ENCODE data around the gene PATZ1.

Gene PATZ1

DNA sequence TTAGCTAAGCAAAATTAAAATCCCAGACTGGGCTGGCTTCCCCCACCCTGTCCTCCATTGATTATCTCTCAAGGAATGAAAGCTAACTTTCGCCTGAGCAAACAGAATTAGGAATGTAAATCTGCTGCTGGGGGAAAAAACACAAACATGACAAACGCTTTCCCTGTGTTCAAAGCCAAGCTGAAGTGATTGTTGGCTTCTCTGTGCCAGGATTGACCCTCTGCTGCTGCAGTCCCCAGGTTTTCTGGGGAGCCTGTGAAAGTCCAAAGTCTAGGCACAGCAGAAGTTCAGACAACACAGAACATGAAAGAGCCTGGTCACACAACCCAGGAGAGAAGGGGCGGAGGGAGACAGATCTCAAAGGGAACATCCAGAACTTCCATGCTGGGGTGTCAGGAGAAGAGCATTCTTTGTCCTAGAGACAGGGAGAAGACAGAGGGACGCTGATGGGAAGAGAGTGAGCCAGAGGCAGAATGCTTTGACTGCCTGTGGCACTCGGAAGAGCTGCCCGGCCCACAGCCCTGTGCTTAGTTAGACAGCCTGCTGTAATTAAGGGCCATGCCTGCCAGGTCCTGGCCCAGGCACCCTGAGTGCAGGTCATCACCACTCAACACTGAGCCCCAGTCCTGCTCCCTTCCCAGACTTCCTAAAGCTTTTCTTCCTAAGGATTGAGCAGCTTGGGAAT, 6.9 kb downstream of the PATZ1 start:
- no peak overlapping the region for H3K4me3 ChIP-seq (ENCODE audit: control insufficient read depth, low read depth, low read length)
- DNase-seq (ENCODE audit: low read depth), result no peak
- no peak for TF ChIP-seq CTCF (IDR thresholded peaks at IDR 0.05; ENCODE audit: control insufficient read depth, insufficient read depth, low read depth, low read length, missing control alignments)

- no peak for TF ChIP-seq CTCF (IDR thresholded peaks at IDR 0.05; ENCODE audit: control insufficient read depth, insufficient read depth, low read depth, low read length, missing control alignments)
- no peak overlapping the region for H3K4me3 ChIP-seq (ENCODE audit: control insufficient read depth, low read depth, low read length)
- DNase-seq (ENCODE audit: low read depth), result no peak
These were observed 9.0 kb downstream of the PATZ1 start for GRCh38 chr22:31337178-31337577.

DNA sequence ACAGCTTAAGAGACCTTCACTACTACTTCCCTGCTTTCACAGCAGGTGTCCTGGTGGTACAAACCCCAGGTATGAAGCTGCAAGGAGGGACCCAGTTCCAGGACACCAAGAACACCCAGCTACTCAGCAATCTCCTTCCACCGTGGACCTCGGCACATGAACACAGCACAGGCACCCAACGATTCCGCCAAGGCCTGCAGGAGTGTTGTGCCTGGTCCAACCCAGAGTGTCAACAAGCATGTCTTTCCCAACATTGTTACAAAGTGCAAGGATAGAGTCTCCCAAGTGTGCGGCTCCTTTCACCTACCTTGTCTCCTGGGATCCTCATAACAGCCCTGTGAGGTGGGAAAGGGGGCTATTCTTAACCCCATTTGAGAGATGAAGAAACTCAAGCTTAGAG, 11.8 kb downstream of the PATZ1 start:
- no peak overlapping the region for H3K4me3 ChIP-seq (ENCODE audit: control insufficient read depth, low read depth, low read length)
- DNase-seq (ENCODE audit: low read depth), result no peak
- TF ChIP-seq CTCF (IDR thresholded peaks at IDR 0.05; ENCODE audit: control insufficient read depth, insufficient read depth, low read depth, low read length, missing control alignments), result no peak

DNA sequence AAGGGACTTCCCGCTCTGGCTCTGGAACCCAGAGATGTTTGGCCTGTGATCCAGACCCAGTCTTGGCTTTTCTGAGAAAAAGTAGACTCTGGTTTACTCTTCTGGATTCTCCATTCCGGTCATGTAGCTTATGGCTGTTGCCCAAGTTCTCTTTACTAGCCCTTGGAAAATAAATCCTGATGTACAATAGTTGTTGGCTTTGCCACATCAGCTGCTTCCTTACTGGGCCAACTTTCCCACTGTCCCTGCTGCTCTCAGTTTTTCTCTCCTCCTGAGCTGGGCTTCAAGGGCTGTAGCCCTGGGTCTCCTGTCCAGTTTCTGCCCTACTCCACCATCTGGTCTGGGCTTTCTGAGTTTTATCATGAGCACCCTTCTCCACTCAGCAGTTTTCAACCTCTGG, 12.5 kb downstream of the PATZ1 start:
- TF ChIP-seq CTCF (IDR thresholded peaks at IDR 0.05; ENCODE audit: control insufficient read depth, insufficient read depth, low read depth, low read length, missing control alignments), result no peak
- no peak for DNase-seq (ENCODE audit: low read depth)
- H3K4me3 ChIP-seq (ENCODE audit: control insufficient read depth, low read depth, low read length), result no peak overlapping the region

- no peak for TF ChIP-seq CTCF (IDR thresholded peaks at IDR 0.05; ENCODE audit: control insufficient read depth, insufficient read depth, low read depth, low read length, missing control alignments)
- DNase-seq (ENCODE audit: low read depth), result no peak
These were observed 13.3 kb downstream of the PATZ1 start for GRCh38 chr22:31332886-31333285.

DNA sequence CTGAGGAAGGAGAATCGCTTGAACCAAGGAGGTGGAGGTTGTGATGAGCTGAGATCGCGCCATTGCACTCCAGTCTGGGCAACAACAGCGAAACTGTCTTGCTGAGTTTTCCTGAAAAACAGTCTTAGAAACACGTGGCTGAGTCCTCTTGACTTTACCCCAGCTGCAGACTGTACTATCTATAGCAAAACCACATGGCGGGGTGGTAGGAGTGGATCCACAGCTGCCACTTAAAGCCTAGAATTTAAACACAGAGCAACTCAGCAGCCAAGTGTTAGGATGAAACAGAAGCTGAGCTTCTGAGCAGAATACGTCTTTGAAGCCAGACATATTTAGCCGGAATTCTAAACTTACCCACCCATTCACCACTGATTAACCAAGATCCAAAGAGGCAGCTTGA, 14.1 kb downstream of the PATZ1 start:
- TF ChIP-seq CTCF (IDR thresholded peaks at IDR 0.05; ENCODE audit: control insufficient read depth, insufficient read depth, low read depth, low read length, missing control alignments), result no peak
- no peak overlapping the region for H3K4me3 ChIP-seq (ENCODE audit: control insufficient read depth, low read depth, low read length)
- DNase-seq (ENCODE audit: low read depth), result no peak

More at GRCh38 chr22:31332886-31333285, 13.3 kb downstream of the PATZ1 start:
- no peak overlapping the region for H3K4me3 ChIP-seq (ENCODE audit: control insufficient read depth, low read depth, low read length)
